ELF-1 (cell line): ENCODE measurements around the gene EFNA5.
A peak's percentile ranks its signal among the peaks of the same experiment; 100 is the strongest.

ENCODE experiments used
- DNase-seq: peaks from one replicate; pipeline ENCODE4 v3.0.0-alpha.2; 2016; ENCODE audit warnings: low read depth, low spot score

Gene EFNA5

GRCh38 chr5:107571621-107572536, 98.9 kb downstream of the EFNA5 start:
- DNase-seq: peak; percentile 99

- DNase-seq: peak; percentile 58
These were observed 99.8 kb downstream of the EFNA5 start for GRCh38 chr5:107570805-107571531.

- DNase-seq: no peak
These were observed 100.6 kb downstream of the EFNA5 start for GRCh38 chr5:107570181-107570580.

- DNase-seq: peak; percentile 33
These were observed 102.7 kb downstream of the EFNA5 start for GRCh38 chr5:107567901-107568671.

GRCh38 chr5:107566986-107567385, 103.8 kb downstream of the EFNA5 start:
- DNase-seq: no peak

- DNase-seq: no peak
These were observed 104.7 kb downstream of the EFNA5 start for GRCh38 chr5:107565791-107566767.

GRCh38 chr5:107564931-107565372, 105.8 kb downstream of the EFNA5 start:
- DNase-seq: no peak

GRCh38 chr5:107563959-107564544, 106.7 kb downstream of the EFNA5 start:
- no peak for DNase-seq

GRCh38 chr5:107560377-107560776, 110.4 kb downstream of the EFNA5 start:
- no peak for DNase-seq

- peak; percentile 51 for DNase-seq
These were observed 111.8 kb downstream of the EFNA5 start for GRCh38 chr5:107558823-107559375.

GRCh38 chr5:107557051-107557658, 113.6 kb downstream of the EFNA5 start:
- peak; percentile 88 for DNase-seq

GRCh38 chr5:107556575-107556974, 114.2 kb downstream of the EFNA5 start:
- no peak for DNase-seq

- no peak for DNase-seq
These were observed 115.2 kb downstream of the EFNA5 start for GRCh38 chr5:107555425-107556090.

GRCh38 chr5:107554776-107555424, 115.8 kb downstream of the EFNA5 start:
- DNase-seq: no peak

- DNase-seq: peak; percentile 50
These were observed 117.6 kb downstream of the EFNA5 start for GRCh38 chr5:107553117-107553555.

- DNase-seq: no peak
These were observed 119.6 kb downstream of the EFNA5 start for GRCh38 chr5:107551088-107551487.

- no peak for DNase-seq
These were observed 121.2 kb downstream of the EFNA5 start for GRCh38 chr5:107549567-107549966.

- DNase-seq: no peak
These were observed 122.3 kb downstream of the EFNA5 start for GRCh38 chr5:107548477-107548876.
